Loucy (cell line): ENCODE results near the gene ASTN2.

ENCODE experiments used
- CTCF ChIP-seq: fragments of 200-600 bp; sonication (generic); conservative IDR thresholded peaks from 2 replicates; pipeline ENCODE4 v1.5.1; 2014; ENCODE audit warnings: mild to moderate bottlenecking, antibody characterized with exemption, low read length
- EZH2phosphoT487 ChIP-seq: fragments of 200-600 bp; IDR thresholded peaks from 2 replicates; pipeline ENCODE4 v1.6.1; 2018; ENCODE audit warnings: antibody characterized with exemption, mild to moderate bottlenecking, moderate library complexity, borderline replicate concordance

- TF ChIP-seq EZH2phosphoT487 (no peak), CTCF (no peak)
Measured at GRCh38 chr9:116416421-116416820, 998.4 kb downstream of the ASTN2 start.
